GM18520 (cell line): ENCODE measurements around the gene HDDC3.
A peak's percentile ranks its signal among the peaks of the same experiment; 100 is the strongest.

ENCODE experiments used
- ATAC-seq: cut with Tn5 transposase; IDR thresholded peaks from one replicate; pipeline ENCODE4 v1.9.1; 2021; ENCODE audit not compliant: unreplicated experiment

Gene HDDC3

GRCh38 chr15:90954712-90955623 is 22.6 kb upstream of the HDDC3 start, which contains the start of gene RCCD1:
Gene RCCD1 (plus strand): TSS chr15:90954884. CDS start chr15:90956735, 1,851 bp downstream.
- ATAC-seq: peak; percentile 78

DNA sequence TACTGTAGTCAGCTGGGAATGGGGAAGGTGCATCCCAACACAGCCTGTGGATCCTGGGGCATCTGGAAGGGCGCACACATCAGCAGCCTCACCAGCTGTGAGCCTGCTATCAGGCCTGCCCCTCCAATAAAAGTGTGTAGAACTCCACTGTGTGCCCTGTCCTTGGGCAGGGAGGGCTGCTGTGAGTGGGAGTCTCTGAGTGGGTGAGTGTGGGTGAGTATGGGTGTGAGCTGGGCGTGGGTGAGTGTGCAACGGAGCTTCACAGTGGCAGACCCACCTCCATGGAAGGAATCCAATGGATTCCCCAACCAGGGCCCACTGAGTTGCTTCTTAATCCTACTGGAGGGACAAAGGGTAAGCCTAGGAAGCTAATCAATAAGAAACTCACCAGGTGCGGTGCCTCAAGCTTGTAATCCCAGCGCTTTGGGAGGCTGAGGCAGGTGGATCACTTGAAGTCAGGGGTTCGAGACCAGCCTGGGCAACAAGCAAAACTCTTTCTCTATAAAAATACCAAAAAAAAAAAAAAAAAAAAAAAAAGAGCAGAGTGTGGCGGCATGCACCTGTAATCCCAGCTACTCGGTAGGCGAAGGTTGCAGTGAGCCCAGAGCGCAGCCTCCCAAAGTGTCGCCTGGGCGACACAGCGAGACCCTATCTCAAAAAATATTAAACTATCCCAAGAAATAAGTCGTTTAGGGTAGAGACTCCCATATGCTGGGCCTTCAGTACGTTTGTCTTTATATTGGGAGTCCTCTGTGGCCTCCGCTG is 21.8 kb upstream of the HDDC3 start:
- no peak for ATAC-seq

GRCh38 chr15:90952901-90953677 is 20.7 kb upstream of the HDDC3 start:
- ATAC-seq: no peak

DNA sequence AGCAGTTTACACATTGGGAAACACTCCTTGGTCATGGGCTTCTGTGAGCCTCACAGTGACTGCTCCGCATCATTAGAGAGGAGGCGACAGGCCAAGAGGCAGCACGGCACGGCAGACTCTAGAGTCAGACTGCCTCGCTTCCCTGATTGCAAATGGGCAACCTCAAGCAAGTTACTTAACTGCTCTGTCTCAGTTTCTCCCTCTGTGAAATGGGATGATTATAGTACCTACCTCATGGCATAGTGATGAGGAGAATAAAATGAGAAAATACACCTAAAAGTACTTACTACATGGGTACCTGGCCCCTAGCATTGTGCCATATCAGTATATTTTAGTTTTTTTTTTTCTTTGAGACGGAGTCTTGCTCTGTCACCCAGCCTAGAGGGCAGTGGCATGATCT is 18.3 kb upstream of the HDDC3 start:
- ATAC-seq: no peak

GRCh38 chr15:90949979-90950675 is 17.8 kb upstream of the HDDC3 start:
- ATAC-seq: no peak

DNA sequence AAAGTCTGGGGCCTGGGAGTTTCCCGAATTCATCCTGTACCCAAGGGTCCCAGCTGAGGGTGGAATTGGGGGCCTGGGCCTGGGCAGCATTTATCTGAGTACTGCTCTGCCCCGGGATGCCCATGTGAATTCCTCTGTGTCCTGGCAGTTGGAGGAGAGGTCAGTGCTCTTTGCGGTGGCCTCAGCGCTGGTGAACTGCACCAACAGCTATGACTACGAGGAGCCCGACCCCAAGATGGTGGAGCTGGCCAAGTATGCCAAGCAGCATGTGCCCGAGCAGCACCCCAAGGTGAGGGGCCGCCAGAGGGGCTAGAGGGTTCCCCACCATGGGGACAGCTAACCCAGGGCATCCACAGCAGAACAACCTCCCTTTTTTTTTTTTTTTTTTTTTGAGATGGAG is 16.2 kb upstream of the HDDC3 start:
- ATAC-seq: no peak

- ATAC-seq: no peak
Measured at GRCh38 chr15:90947577-90948357, 15.4 kb upstream of the HDDC3 start.

GRCh38 chr15:90946941-90947576 is 14.7 kb upstream of the HDDC3 start:
- no peak for ATAC-seq

DNA sequence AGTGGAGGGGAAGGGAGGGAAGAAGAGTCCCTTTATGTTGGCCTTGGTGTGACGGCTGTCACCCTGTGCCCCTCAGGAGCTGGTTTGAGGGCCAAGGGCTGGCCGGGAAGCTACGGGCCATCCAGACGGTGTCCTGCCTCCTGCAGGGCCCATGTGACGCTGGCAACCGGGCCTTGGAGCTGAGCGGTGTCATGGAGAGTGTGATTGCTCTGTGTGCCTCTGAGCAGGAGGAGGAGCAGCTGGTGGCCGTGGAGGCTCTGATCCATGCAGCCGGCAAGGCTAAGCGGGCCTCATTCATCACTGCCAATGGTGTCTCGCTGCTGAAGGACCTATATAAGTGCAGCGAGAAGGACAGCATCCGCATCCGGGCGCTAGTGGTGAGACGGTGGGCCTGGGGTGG is 14.2 kb upstream of the HDDC3 start:
- no peak for ATAC-seq

- no peak for ATAC-seq
Measured at GRCh38 chr15:90945091-90945490, 12.7 kb upstream of the HDDC3 start.

DNA sequence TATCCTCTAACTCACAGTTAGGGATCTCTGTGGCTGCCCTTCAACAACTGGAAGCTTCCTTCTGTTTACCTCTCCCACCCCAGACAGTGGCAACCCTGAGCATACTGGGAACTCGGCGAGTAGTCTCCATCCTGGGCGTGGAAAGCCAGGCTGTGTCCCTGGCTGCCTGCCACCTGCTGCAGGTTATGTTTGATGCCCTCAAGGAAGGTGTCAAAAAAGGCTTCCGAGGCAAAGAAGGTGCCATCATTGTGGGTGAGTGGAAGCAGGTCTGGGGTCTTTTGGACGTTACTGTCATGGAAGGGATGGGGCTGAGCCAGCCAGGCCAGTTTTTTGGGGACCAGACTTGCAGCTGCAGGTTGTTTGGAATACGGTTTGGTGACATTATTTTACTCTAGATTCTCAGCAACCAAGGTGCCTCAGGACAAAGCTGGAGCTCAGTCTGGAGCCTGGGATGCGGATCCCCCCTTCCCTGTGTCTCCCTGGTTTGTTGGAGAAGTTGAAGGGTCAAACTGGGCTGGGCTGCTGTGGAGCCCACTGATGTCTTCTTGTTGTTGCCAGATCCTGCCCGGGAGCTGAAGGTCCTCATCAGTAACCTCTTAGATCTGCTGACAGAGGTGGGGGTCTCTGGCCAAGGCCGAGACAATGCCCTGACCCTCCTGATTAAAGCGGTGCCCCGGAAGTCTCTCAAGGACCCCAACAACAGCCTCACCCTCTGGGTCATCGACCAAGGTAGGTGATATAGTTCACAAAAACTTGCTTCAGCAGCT is 10.2 kb upstream of the HDDC3 start:
- no peak for ATAC-seq

GRCh38 chr15:90941038-90941437 is 8.7 kb upstream of the HDDC3 start:
- no peak for ATAC-seq

GRCh38 chr15:90939756-90940155 is 7.4 kb upstream of the HDDC3 start:
- no peak for ATAC-seq

DNA sequence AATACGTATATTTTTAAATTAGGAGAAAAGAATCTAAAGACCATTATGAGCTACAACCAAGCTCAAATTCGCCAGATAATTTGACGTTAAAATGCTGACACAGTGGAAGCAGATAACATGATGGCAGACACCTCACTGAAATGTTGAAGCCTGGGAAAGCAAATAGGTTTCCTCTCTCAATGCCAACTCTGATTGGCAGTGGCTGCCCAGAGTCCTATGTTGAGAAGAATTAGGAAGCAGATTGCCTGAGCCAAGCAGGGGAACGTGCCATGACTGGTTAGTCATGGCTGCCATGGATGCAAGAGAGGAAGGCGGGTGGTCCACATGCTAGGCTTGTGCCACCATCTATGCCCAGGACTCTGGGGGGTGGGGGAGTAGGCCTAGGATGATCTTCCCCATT is 5.9 kb upstream of the HDDC3 start:
- no peak for ATAC-seq

- no peak for ATAC-seq
Measured at GRCh38 chr15:90936823-90937222, 4.5 kb upstream of the HDDC3 start.

GRCh38 chr15:90934949-90935751 is 2.8 kb upstream of the HDDC3 start, which contains the start of gene UNC45A:
Gene UNC45A (plus strand): TSS chr15:90935285. CDS start chr15:90935325, 40 bp downstream.
- ATAC-seq: peak; percentile 39

DNA sequence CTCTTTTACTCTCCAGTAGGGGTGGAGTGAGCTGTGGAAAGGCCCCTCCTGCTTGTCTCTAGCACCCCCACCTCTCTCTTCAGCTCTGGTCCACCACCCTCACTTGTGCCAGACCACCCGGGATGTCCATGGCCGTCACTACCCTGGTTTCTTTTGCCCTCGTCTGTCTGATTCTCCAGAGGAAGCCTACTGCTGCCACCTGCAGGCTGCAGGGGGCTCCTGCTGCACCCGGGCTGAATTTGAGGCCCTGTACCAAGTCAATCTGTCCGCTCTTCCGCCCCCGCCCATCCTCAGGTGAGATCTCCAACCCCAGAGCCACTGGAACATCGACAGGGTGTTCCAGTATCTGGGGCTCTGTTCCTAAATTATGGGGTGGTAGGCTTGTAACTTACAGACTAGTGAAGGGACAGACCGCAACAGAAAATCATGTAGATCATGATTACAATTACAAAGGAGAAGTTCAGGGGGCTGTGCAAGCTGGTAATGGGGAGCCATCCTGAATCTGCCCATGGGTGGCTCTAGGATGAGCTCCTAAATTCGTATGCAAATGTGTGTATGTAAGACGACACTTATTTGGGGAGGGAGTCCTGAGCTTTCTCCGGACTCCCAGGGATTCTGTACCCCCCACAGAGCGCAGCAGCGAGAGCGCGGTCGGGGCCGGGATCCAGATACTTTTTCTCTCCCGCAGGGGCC is 2.1 kb upstream of the HDDC3 start:
- no peak for ATAC-seq
